GM12892 (cell line): Measurements from ENCODE around the gene SAE1.

Source experiments
- POLR2A ChIP-seq: IDR thresholded peaks from 2 replicates; pipeline ENCODE4 v1.6.1; 2011; ENCODE audit warnings: low read depth, low read length, control low read depth
- POLR2AphosphoS5 ChIP-seq: IDR thresholded peaks from 2 replicates; pipeline ENCODE4 v1.6.1; 2011; ENCODE audit warnings: low read depth, low read length, control low read depth
- TAF1 ChIP-seq: IDR thresholded peaks from 2 replicates; pipeline ENCODE4 v1.6.1; 2011; ENCODE audit warnings: low read depth, mild to moderate bottlenecking, control low read depth, low read length, borderline replicate concordance

GRCh38 chr19:47230921-47231214, 100.2 kb downstream of the SAE1 start, which contains the start of gene BBC3:
- TF ChIP-seq POLR2A (no peak), TAF1 (no peak), POLR2AphosphoS5 (no peak)
